ENCODE results near the gene PRSS48.

GRCh38 chr4:151313306-151314009 is 36.5 kb downstream of the PRSS48 start:
- TF ChIP-seq CTCF (IDR thresholded peaks at IDR 0.05; ENCODE audit: borderline replicate concordance, extremely low read depth, low read length, poor library complexity, severe bottlenecking) (no peak), EZH2 (IDR thresholded peaks at IDR 0.05; ENCODE audit: borderline replicate concordance, low read depth, low read length, severe bottlenecking) (no peak)

Measured in DND-41 (cell line).